IPS-NIHi7 (cell line): ENCODE measurements around the gene FBXO46.
"Not testable (repeated sequence)": the region's sequence is repeated elsewhere in the genome, so short reads cannot be mapped to it uniquely, and the experiment has no call there.

Experiments used
- DNase-seq: peaks from one replicate; pipeline ENCODE4 v3.0.0; 2012; ENCODE audit warnings: mixed read lengths; ENCODE audit errors: extremely low spot score

The FBXO46 gene

DNA sequence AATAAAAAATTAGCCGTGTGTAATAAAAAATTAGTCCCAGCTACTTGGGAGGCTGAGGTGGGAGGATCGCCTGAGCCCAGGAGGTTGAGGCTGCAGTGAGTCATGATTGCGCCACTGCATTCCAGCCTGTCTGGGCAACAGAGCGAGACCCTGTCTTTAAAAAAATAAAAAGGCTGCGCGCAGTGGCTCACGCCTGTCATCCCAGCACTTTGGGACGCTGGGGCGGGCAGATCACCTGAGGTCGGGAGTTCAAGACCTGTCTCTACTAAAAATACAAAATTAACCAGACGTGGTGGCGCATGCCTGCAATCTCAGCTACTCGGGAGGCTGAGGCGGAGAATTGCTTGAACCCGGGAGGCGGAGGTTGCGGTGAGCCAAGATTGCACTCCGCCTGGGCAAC lies 2.0 kb downstream of the FBXO46 start:
- DNase-seq = not testable (repeated sequence)

GRCh38 chr19:45720065-45720464 lies 10.6 kb downstream of the FBXO46 start:
- not testable (repeated sequence) for DNase-seq

DNA sequence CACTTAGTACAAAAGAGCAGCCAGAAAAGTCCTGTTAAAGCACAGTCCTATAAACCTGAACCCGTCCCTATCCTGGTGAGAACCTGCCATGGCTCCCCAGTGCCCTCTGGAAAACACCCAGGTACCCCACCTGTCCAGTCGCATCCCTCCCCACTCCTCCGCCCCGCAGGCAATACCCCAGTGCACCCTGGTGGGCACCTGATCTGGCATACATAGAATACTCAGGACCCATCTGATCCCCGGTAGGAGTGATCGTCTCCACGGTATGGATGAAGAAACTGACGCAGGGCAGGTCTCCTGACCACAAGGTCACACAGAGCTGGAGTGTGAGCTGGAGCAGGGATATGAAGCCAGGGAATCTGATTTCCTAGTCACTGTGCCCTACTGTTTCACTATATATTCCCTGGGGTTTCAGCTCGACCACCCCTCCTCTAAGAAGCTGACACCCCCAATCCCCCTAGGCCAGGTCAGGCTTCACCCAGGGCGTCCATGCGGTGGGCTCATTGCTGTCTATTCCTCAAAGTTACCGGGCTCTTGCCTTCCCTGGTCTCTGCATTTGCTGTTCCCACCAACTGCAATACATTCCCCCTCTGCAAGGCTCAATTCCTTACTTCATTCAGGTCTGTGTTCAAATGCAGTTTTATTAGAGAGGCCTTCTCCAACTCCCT lies 12.6 kb downstream of the FBXO46 start:
- DNase-seq = no peak

DNA sequence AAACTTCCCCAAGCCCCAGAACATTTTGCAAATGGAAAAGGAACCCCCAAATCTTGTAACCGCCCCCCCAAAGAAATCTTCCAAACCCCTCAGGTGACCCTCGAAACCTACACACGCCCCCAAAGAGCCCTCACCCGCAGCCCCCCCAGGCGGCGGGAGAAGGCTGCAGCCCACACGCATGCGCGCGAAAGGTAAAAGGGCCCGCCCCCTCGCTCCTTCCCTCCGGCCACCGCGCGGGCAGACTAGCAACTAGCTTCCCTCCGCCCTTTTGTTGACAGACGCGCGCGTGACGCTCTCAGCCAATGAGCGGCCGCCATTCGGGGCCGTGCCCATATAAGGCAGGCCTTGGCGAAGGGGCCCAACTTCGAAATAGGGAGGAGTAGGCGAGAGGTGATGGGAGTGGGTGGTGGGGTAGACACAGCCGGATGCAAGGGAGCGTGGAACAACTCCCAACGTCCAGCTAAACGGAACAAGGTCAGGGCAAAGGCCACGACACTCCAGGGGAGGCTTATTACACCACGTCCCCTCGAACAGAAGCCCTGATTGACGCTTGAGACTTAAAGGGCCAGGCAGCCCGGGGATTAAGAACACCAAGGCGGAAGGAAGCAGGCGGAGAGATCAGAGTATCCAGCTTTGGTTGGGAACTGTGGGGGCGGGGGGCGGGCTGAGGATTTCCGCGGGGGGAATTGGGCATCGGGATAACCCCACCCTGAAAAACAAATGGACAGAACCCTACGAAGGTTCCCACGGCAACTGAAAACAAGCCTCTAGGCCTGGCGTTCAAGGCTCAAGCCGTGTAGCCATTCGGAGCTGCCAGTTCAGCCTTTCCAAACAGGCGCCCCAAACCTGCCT lies 13.3 kb downstream of the FBXO46 start:
- peak; percentile 99 for DNase-seq

DNA sequence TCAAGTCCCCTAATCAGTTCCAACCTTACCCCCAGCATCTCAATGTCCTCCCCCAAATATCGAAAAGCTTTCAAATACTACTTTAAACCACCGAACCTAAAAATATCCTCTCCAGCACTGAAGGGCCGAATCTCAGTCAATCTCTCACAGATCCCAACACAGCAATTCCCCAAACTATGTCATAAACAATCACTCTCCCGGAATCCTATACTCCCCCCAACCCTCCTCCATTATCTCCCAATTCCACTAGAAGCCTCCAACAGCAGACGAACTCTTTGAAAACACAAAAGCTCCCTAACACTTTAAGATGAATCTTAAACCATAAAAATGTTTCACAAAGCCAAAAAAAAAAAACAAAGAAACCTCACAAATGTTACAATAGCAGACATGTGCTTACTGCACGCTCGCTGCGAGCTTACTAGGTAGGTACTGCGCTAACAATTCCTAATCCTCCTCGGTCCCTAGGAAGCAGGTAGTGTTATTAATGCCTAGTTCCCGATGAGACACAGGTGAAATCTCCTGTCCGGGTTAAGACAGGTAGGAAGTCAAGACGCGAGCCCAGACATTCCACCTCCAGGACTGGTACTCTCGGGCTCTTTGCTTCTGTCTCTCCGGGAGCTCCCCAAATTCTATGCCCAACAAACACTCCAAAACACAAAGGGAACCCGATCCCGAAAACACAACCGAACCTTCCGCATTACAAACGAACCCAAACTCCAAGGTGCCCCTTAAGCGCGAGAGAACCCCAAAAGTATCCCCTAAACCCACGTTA lies 14.2 kb downstream of the FBXO46 start:
- DNase-seq = peak; percentile 38

DNA sequence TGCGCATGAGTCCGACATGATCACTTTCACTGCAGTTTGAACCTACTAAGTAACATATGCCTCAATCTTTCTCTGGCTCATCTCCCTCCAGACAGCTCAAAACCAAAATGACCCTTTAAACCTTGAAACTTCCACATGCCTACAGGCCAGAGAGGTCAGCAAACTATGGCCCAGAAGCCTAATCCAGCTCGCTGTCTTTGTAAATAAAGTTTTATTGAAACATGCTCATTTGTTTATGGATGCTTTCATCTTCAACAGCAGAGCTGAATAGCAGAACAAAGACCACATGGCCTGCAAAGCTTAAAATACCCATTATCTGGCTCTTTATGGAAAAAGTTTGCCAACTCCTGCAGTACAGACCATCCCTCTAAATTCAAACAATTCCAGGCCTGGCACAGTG lies 15.6 kb downstream of the FBXO46 start:
- no peak for DNase-seq

GRCh38 chr19:45713141-45713540 lies 17.6 kb downstream of the FBXO46 start:
- no peak for DNase-seq

DNA sequence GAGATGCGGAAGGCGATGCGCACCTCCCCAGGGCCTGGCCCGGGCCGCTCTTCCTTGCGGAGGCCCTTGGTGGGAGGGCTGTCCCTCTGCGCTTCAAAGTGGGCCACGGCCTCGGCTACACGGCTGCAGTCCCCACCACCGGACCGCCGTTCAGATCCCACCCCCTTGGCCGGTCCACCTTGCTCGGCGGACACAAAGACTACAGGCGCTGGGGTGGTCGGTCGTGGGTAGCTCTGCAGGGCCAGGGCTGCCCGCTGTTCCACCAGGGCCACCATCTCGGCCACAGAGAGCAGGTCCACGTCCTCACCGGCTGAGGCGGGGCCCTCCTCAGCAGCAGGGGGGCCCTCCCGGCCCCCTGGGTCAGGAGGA lies 18.0 kb downstream of the FBXO46 start:
- DNase-seq = no peak

GRCh38 chr19:45711851-45712698 lies 18.6 kb downstream of the FBXO46 start:
- no peak for DNase-seq

GRCh38 chr19:45710356-45711130 lies 20.2 kb downstream of the FBXO46 start:
- no peak for DNase-seq

GRCh38 chr19:45705710-45706415 lies 24.8 kb downstream of the FBXO46 start:
- DNase-seq = no peak

DNA sequence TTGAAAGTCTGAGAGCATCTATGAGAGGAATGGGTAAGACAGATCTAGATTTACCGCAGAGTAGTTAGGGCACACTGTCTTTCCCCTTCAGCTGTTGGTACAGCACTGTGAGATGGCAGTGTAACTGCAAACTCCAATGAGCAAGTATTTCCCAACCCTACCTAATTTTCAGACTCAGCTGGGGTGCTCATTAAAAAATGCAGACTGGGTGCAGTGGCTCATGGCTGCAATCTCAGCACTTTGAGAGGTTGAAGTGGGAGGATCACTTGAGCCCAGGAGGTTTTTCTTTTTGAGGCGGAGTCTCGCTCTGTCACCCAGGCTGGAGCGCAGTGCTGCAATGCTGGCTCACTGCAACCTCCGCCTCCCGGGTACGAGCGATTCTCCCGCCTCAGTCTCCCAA lies 25.6 kb downstream of the FBXO46 start:
- no peak for DNase-seq

DNA sequence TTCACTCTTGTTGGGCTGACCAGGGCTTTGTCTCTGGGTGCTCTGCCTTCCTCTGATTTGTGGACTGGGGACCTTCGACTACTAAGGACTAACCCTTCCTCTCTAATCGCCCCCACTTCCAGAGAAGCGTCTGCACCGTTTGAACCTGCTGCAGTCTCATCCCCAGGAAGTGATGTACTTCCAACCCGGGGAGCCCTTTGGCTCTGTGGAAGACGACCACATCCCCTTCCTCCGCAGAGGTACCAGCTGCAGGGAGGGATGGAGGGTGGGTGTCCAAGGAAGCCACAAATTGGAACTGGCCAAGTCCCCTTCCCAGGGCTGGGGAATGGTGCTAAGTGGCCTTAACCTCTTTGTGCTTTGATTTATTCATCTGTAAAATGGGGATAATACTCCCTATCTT lies 29.0 kb downstream of the FBXO46 start:
- DNase-seq = no peak

- peak; percentile 85 for DNase-seq
These were observed 37.4 kb downstream of the FBXO46 start for GRCh38 chr19:45693106-45693788.

DNA sequence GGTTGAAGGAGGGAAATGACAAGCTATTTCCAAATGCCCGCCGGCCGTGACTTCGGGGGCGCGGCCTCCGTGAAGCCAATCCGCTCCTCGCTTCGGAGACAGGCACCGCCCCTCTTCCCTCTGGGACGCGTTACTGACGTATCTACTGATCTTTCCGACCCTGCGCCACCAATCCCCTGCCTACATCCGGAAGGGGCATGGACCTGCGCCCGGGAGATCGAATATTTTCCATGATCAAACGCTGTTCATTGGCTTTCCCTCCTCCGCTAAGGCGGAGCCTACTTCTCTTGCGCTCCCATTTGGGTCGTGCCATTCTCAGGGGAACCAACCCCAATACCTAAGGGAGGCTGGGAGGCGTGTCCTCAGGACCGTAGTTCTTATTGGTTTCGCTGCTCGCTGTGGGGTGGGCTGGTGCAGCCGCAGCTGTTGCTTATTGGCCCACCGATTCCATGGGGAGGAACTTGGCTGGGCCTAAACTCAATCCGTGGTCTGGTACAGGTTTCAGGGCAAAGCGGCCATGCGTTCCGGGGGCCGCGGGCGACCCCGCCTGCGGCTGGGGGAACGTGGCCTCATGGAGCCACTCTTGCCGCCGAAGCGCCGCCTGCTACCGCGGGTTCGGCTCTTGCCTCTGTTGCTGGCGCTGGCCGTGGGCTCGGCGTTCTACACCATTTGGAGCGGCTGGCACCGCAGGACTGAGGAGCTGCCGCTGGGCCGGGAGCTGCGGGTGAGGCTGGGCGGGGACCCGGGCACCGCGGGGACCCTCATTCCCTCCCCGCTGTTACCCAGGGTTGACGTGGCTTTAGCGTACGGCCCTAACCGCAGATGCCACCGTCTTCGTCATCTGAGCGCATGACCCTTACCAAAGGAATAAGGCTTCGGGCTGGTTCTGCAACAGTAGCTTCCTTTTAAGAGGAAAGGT lies 38.2 kb downstream of the FBXO46 start, which contains the start of gene QPCTL:
TSS of gene QPCTL (plus strand) at position 480 of the 919 bp plus-strand sequence. CDS start at position 518, 38 bp downstream.
- DNase-seq = peak; percentile 96

GRCh38 chr19:45691516-45692186 lies 39.0 kb downstream of the FBXO46 start, which contains the start of gene SNRPD2:
SNRPD2 (minus strand) TSS chr19:45691953; CDS start chr19:45691888, 65 bp downstream.
- DNase-seq = peak; percentile 90

DNA sequence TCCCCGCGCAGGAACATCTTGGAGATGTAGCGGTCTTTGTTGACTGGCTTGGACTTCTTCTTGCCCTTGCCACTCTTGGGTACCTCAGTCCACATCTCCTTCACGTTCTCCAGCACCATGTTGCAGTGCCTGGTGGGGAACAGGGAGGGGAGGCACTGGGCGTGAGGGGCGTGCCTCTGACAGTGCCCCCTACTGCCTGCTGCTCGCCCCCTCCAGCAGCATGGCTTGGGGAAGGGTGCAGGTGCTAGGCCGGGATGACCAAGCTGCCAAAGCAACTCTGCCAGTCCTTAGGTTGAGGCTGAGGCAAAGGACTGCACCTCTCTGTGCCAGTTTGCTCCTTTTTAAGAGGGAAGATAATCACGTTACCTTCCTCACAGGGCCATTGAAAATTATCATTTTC lies 43.1 kb downstream of the FBXO46 start:
- DNase-seq = no peak

GRCh38 chr19:45685045-45685444 lies 45.7 kb downstream of the FBXO46 start:
- DNase-seq = not testable (repeated sequence)
